Astrocyte of the spinal cord (primary cell): Measurements from ENCODE around the gene LNPK.

Experiments used
- DNase-seq: peaks from one replicate; pipeline ENCODE4 v3.0.0; 2011; ENCODE audit warnings: low read depth, low spot score
- H3K4me3 ChIP-seq: 2 replicates; pipeline ENCODE4 v1.5.1; 2011; ENCODE audit warnings: low read depth, mild to moderate bottlenecking, low read length, moderate library complexity
- in situ Hi-C: cut with HindIII; loops from 2 replicates; pipeline ENCODE4 v1.10.0; 2017; ENCODE audit warnings: low sequenced_read_pairs
- TF ChIP-seq, protein P1 (sequence below): IDR thresholded peaks from 2 replicates; pipeline ENCODE4 v1.5.1; 2012; ENCODE audit warnings: low read depth, mild to moderate bottlenecking, low read length, inconsistent platforms

Gene LNPK, protein sequence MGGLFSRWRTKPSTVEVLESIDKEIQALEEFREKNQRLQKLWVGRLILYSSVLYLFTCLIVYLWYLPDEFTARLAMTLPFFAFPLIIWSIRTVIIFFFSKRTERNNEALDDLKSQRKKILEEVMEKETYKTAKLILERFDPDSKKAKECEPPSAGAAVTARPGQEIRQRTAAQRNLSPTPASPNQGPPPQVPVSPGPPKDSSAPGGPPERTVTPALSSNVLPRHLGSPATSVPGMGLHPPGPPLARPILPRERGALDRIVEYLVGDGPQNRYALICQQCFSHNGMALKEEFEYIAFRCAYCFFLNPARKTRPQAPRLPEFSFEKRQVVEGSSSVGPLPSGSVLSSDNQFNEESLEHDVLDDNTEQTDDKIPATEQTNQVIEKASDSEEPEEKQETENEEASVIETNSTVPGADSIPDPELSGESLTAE

DNA sequence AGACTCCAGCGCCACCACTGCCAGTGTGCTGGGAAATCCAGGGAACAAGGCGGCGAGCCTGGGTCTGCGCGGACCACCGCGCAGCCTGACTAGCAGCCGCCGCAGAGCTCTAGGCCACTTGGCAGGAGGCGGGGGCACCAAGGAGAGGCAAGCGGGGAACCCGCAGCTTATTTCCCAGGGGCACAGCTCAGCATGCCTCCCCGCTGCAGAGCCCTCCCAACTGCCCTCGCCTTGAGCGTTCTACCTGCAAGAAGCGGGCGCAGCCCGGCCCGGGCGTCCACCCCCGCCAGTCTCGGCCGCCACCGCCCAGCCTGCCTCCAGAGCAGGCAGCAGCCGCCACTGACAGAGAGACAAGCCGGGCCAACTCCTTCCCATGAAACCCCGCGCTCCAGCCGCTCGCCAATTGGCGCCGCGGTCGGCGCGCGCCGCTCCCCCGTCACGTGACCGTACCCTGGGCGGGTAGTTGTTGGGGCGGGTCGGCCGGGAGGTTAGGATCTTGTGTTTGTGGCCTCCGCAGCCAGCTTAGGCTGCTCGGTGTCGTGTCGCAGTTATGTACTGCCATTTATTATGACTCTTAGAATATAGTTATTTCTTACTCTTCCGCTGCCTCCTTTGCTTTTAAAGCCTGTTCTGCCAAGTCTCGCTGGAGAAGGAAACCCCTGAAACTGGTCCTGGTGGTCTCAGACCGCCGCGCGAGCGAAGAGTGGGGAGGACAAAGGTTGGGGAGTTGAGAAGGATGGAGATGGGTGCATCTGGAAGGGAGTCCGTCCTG, at the start of gene LNPK:
Gene LNPK, minus strand, starts transcription at position 352 of the 772 bp plus-strand sequence. CDS start 6,683 bp downstream, outside the sequence.
- TF ChIP-seq, protein P1, sequence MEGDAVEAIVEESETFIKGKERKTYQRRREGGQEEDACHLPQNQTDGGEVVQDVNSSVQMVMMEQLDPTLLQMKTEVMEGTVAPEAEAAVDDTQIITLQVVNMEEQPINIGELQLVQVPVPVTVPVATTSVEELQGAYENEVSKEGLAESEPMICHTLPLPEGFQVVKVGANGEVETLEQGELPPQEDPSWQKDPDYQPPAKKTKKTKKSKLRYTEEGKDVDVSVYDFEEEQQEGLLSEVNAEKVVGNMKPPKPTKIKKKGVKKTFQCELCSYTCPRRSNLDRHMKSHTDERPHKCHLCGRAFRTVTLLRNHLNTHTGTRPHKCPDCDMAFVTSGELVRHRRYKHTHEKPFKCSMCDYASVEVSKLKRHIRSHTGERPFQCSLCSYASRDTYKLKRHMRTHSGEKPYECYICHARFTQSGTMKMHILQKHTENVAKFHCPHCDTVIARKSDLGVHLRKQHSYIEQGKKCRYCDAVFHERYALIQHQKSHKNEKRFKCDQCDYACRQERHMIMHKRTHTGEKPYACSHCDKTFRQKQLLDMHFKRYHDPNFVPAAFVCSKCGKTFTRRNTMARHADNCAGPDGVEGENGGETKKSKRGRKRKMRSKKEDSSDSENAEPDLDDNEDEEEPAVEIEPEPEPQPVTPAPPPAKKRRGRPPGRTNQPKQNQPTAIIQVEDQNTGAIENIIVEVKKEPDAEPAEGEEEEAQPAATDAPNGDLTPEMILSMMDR, result no peak
- peak within 1 kb of the TSS; percentile 88 for H3K4me3 ChIP-seq
- DNase-seq, result peak; percentile 91
- in situ Hi-C loops, result no loop called here

DNA sequence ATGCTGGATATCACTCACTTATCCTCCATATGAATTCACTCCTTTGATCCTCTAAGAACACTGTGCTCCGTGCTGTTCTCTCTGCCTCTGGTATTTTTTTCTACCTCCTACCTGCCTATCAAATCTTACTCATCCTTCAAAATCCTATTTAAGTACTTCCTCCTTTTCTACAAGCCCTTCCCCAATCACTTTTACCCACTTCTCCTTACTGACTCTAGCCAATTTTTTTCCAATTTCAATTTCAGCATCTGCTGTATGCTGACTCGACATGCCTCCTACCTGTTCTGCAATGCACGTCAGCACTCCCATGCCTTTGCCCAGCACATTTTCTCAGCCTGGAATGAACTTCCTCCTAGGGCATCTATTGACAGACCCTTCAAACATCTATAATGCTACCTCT, 37.3 kb upstream of the LNPK start:
- no peak for DNase-seq
- TF ChIP-seq, protein P1, result no peak
- no peak overlapping the region for H3K4me3 ChIP-seq
- in situ Hi-C loops, result no loop called here

DNA sequence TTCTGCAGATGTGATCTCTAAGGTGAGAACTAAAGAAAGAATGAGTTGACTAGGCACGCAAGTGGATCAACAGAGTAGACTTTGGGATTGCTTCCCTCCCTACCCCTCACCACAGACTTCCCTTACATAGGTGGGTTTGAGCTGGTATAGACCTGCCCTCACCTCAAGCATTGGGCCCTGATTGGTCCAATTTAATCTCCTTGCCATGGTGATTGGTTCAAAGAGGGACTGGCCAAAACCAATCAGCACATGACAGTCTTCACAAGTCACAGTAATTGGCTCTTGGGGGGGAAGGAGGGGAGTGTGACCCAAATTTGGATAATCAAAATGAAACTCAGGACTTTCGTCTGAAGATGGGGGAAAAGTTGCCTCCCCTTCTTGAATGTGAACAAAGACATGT, 36.6 kb upstream of the LNPK start:
- in situ Hi-C loops, result no loop called here
- TF ChIP-seq, protein P1, result no peak
- no peak overlapping the region for H3K4me3 ChIP-seq
- no peak for DNase-seq

DNA sequence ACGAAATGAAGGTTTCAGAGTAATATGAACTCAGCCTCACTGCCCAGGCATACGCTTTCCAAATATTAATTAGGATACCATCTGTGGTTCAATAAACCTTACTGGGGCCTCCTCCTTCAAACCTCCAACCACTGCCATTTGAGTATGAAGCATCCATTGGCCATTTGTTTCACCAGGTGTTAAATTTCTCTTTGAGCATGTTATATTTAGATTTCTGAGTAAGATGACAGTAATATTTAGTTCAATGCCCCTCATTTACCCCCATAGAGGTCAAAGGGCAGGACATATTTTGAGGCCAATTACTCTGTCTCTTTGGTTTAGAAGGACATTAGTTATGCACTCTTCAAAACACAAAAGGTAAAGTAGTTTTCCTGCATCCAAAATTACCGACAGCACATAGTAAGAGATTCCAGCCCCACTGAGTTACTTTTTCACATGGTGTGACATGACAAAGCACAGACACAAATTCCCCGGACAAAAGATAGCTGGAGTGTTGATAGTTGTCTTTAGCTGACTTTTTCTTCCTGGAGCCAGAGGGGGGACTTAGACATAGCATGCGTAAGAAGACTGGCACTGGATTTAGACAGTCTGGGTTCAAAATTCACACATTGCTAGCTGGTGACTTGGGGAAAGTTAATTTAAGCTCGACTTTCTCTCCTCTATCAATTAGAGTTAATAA, 33.1 kb upstream of the LNPK start:
- in situ Hi-C loops, result no loop called here
- TF ChIP-seq, protein P1, result no peak
- no peak overlapping the region for H3K4me3 ChIP-seq
- DNase-seq, result no peak

DNA sequence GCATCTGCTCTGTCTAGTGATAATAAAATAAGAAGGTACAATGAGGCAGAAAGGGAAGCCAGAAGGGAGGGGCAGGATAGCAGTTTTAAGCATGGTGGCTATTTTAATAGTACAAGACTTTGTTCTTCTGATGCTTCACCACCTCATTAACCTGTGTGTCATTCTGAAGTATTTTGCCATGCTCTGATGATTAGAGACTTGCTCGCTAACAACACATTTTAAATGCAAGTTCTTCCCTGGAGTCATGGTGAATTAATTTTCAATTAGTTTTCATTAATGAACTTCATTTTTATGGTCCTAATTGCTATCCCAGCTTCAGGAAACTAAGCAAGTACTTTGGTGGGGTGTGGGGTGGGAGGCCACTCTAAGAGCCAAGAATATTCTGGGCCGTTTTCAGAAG, 25.7 kb upstream of the LNPK start:
- in situ Hi-C loops, result no loop called here
- TF ChIP-seq, protein P1, result no peak
- no peak overlapping the region for H3K4me3 ChIP-seq
- DNase-seq, result no peak

DNA sequence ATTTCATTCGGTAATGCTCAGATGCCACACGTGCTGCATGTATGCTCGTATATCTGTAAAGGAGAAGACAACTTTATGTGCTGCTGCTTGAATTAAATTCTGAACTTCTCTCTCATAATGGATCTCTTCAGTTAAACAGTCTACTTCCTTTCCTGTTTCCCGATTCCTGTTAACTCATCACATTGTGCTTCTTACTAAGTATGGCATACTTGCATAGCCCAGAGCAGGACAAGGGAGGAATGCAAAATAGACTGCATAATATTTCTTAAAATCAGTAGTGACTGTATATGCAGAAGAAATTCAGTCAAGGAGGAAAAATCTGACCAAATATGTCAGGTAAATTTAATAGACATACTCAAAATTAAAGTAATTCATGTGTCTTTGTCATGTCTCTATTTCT, 23.9 kb upstream of the LNPK start:
- in situ Hi-C loops, result no loop called here
- H3K4me3 ChIP-seq, result no peak overlapping the region
- TF ChIP-seq, protein P1, result no peak
- no peak for DNase-seq
